Left lung (tissue), 10 donors: ENCODE data around the gene SLC12A7. TPM values are rescaled to one million over a fixed set of nuclear protein-coding genes. Genes with fewer than 3 reads are reported as not detected.
A peak's percentile ranks its signal among the peaks of the same experiment; 100 is the strongest.

Source experiments
- ATAC-seq: fragments of 200-7000 bp; cut with Tn5 transposase; one replicate; pipeline ENCODE4 v1.9.1; 2020; ENCODE audit warnings: moderate library complexity
- DNase-seq, 4 donors: peaks; one replicate each; pipeline ENCODE4 v3.0.0-alpha.2; 2013 to 2020
- H3K27ac ChIP-seq, 2 donors: fragments of 200-600 bp; sonication (generic) in 1 of 2; one replicate each; pipeline versions ENCODE4 v1.5.0 to v1.8.0; 2020 to 2021
- H3K27me3 ChIP-seq, 2 donors: fragments of 200-600 bp; sonication (generic) in 1 of 2; one replicate each; pipeline versions ENCODE4 v1.5.0 to v1.8.0; 2020 to 2021
- H3K36me3 ChIP-seq, 2 donors: fragments of 200-600 bp; sonication (generic) in 1 of 2; one replicate each; pipeline versions ENCODE4 v1.5.0 to v1.8.0; 2020 to 2021
- H3K4me1 ChIP-seq, 2 donors: fragments of 200-600 bp; one replicate each; pipeline ENCODE4 v1.8.0; 2021
- H3K4me3 ChIP-seq, 2 donors: fragments of 200-600 bp; sonication (generic) in 1 of 2; one replicate each; pipeline versions ENCODE4 v1.5.0 to v1.8.0; 2020 to 2021; ENCODE audit warnings: mild to moderate bottlenecking in 1 of 2
- H3K9me3 ChIP-seq, 2 donors: fragments of 200-600 bp; sonication (generic) in 1 of 2; one replicate each; pipeline versions ENCODE4 v1.5.0 to v1.8.0; 2020 to 2021
- CTCF ChIP-seq, 2 donors: fragments of 200-600 bp; sonication (generic) in 1 of 2; IDR thresholded peaks; one replicate each; pipeline versions ENCODE4 v1.5.0 to v1.8.0; 2021; ENCODE audit warnings: antibody characterized with exemption in 2 of 2
- intact Hi-C, 2 donors: fragments of 100-400 bp; cut with DNase I; formaldehyde crosslinking; loops; one replicate each; pipeline versions ENCODE4 v1.11.2 to v1.14.2; 2022
- polyA plus RNA-seq, 6 donors: library from polyadenylated mRNA; unstranded; fragments of 120-200 nt; gene quantifications; one replicate each; pipeline ENCODE4 v1.2.1, GENCODE V29; 2013; ENCODE audit not compliant: insufficient read length in 6 of 6
- total RNA-seq, 2 donors: library from RNA; stranded (reverse); fragmentation: NEBNext Ultra II Directional; extraction: Animal tissue kit (Norgen Biotek cat#: 25700); gene quantifications; one replicate each; pipeline ENCODE4 v1.2.1, GENCODE V29; 2021
- donor health status: DM: no; HTN: yes; CAD: no.
- donor health status: DM: no; HTN: no; CAD: no.

SLC12A7 gene
- total and polyA plus RNA-seq, 8 donors = 28.1 to 45.0 (median 32.3) TPM

- TF ChIP-seq CTCF (IDR thresholded peaks at IDR 0.05) = no peak
- peak overlapping the region in 1 of 2 donors; percentile 39 for H3K4me3 ChIP-seq
Observed at GRCh38 chr5:1007681-1008450, 104.0 kb downstream of the SLC12A7 start.

GRCh38 chr5:1007221-1007680 lies 104.6 kb downstream of the SLC12A7 start:
- Histone ChIP-seq H3K27me3 (peaks cover 21 to 89% of the 10 kb centered on the region in 2 donors), H3K4me1 (peaks cover 11 to 28% of the 10 kb centered on the region in 2 donors), H3K9me3 (no peaks in the 10 kb centered on the region), H3K4me3 (no peak overlapping the region), H3K27ac (no peak overlapping the region), H3K36me3 (no peaks in the 10 kb centered on the region)
- ATAC-seq (no peak), DNase-seq (peak in 1 of 4 donors; percentile 65)
- TF ChIP-seq CTCF (IDR thresholded peaks at IDR 0.05) = no peak
- intact Hi-C loops = no loop called here

More at GRCh38 chr5:1007681-1008450, 104.0 kb downstream of the SLC12A7 start:
- DNase-seq = peak in 2 of 4 donors; percentile 36 to 71
- H3K27me3 ChIP-seq = peaks cover 21 to 89% of the 10 kb centered on the region in 2 donors
- H3K9me3 ChIP-seq = no peaks in the 10 kb centered on the region
- intact Hi-C loops = no loop called here
- H3K4me1 ChIP-seq = peaks cover 11 to 28% of the 10 kb centered on the region in 2 donors
- H3K36me3 ChIP-seq = no peaks in the 10 kb centered on the region
- ATAC-seq = no peak
- H3K27ac ChIP-seq = no peak overlapping the region

GRCh38 chr5:1006656-1007071 lies 105.2 kb downstream of the SLC12A7 start:
- intact Hi-C loops = no loop called here

GRCh38 chr5:1005904-1006655 lies 105.8 kb downstream of the SLC12A7 start:
- no peak for TF ChIP-seq CTCF (IDR thresholded peaks at IDR 0.05)
- peak in 2 of 4 donors; percentile 30 to 46 for DNase-seq
- intact Hi-C loops = no loop called here
- no peaks in the 10 kb centered on the region for H3K36me3 ChIP-seq
- H3K4me1 ChIP-seq = peaks cover 11 to 28% of the 10 kb centered on the region in 2 donors
- H3K27me3 ChIP-seq = peaks cover 21 to 80% of the 10 kb centered on the region in 2 donors
- no peaks in the 10 kb centered on the region for H3K9me3 ChIP-seq
- no peak overlapping the region for H3K27ac ChIP-seq
- no peak for ATAC-seq
- H3K4me3 ChIP-seq = no peak overlapping the region

More at GRCh38 chr5:1006656-1007071, 105.2 kb downstream of the SLC12A7 start:
- Histone ChIP-seq H3K27me3 (peaks cover 21 to 85% of the 10 kb centered on the region in 2 donors), H3K9me3 (no peaks in the 10 kb centered on the region), H3K36me3 (no peaks in the 10 kb centered on the region), H3K27ac (no peak overlapping the region), H3K4me3 (no peak overlapping the region), H3K4me1 (peaks cover 11 to 28% of the 10 kb centered on the region in 2 donors)
- no peak for TF ChIP-seq CTCF (IDR thresholded peaks at IDR 0.05)
- ATAC-seq (no peak), DNase-seq (peak in 1 of 4 donors; percentile 32)
